HG03457 (cell line): Measurements from ENCODE around the gene HES7.

Source experiments
- ATAC-seq: cut with Tn5 transposase; IDR thresholded peaks from one replicate; pipeline ENCODE4 v1.9.1; 2021; ENCODE audit warnings: moderate number of reproducible peaks; ENCODE audit not compliant: unreplicated experiment

HES7 gene

DNA sequence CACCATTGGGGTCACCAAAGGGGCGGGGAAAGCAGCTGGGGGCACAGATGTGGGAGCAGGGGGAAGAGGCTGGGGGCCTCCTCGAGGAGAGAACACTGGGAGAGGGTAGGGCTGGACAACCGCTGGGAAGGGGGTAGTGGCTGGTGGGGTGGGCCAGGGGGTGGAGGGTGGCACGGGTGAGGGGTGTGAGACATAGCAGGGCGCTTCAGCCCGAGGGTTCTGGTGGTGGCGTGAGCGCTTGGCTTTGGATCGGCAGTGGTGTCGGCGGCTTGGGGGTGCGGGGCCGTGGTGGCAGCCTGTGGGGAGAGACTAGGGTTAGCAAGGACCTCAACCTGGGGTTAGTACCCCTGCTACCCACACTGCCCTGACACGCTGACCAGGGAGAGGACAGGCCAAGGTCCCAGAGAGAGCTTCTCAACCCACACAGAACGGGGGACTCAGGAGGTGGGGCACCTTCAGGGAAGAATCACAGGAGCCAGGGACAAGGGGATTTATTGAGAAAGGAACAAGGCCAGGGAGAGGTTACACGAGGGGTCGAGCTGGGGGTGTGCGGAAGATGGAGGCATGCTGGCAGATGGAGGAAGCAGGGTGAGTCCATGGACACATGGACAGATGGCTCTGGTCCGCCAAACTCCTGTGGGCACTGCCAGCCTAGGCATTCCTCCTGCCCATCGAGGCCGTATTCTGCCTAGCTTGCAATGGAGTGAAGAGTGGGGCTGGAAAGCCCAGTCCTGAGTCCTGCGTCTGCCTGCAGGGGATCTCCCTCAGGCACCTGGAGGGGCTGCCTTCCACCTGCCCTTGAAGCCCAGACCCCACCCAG is 19.9 kb upstream of the HES7 start:
- ATAC-seq: no peak

DNA sequence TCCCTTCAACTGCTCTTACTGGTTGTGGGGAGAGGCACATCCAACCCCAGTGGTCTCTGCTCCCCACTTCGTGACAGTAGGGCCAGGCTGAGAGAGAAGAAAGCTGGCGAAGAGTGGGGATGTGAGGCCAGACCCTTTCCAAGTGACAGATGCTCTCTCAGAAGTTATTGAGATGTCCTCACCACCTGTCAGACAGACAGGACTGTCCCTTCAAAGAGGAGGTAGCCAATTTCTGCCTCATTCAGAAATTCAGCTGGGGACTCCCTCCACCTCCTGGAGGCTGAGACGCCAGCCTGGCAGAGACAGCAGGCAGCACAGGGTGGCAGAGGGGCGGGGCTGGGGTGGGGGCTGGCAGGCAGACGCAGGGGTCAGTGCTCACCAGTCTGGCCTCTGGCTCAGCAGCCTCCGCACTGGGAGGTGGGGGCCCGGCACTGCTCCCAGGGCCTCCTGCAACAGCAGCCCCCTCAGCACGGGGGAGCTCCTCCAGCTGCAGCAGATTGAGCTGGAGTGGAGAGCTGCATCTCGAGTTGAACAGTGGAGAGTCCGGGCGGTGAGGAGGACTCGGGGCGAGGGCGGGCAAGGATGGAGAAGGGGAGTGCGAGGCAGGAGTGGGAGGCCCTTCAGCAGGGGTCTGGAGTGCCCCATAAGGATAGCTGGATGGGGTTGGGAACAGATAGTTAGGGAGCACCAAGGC is 19.1 kb upstream of the HES7 start:
- no peak for ATAC-seq

DNA sequence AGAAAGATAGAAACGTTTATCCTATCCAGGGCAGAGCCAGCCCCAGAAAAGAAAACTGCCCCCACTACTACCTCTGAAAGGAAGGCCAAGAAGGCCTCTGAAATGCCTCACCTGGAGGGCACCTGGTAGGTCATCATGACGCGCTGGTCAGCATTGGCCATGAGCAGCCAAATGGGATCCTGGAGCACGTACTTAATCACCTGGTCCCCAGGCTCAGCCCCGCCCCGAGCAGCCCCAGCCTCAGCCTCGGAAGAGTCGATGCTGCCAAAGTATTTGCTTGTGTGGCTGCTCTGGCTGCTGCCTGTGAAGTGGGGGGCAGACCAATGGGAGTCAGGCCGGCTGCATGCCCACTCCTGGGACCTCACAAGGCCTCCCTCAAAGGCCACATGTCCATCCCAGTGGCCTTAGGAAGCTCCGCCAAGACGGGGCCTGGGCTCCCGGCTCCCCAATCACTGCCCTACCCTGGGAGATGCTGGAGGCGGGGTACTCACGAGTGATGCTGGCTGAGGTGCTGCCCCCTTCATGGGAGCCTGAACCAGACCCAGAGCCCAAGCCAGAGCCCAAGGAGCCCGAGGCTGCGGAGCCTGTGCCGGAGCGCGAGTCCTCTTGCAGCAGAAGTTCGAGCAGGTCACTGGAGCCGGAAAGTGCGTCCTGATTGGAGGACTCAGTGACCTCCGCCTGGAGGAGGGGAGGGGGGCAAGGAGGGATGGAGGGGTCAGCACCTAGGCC is 18.4 kb upstream of the HES7 start:
- ATAC-seq: no peak

DNA sequence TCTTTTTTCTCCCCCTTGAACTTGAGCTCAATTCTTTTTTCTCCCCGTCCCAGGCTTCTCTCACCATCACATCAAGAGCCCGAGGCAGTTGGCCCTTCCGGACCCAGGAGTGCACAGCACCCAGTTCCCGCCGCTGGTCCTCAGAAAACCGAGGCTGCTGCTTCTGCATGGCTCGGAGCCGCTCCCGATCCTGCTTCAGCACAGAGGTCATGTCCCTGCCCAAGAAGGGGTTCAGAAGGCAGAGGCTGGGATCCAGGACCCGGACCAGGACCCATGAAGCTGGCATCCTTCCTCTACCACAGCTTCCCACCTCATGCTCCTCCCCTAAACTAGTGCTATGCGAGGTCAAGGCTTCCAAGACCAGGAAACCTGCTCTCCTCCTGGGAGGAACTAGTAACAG is 17.8 kb upstream of the HES7 start:
- ATAC-seq: no peak

DNA sequence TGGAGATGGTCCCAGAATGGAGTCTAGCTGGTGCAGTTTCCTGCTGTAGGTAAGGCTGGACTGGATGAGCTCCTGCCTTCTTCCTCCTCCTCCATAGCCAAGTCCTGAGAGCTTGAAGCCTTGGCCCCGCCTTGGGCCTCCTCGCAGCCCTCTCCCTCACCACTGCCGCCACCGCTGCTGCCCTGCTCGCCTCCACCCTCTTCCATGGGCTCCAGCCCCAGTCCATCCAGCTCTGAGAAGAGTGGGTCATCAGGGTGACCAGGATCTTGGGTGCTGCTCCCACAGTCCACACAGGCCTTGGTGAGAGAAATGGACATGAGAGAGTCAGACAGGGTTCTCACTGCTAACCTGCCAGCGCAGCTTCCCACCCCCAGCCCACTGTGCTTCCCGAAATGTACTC is 17.1 kb upstream of the HES7 start:
- ATAC-seq: no peak

DNA sequence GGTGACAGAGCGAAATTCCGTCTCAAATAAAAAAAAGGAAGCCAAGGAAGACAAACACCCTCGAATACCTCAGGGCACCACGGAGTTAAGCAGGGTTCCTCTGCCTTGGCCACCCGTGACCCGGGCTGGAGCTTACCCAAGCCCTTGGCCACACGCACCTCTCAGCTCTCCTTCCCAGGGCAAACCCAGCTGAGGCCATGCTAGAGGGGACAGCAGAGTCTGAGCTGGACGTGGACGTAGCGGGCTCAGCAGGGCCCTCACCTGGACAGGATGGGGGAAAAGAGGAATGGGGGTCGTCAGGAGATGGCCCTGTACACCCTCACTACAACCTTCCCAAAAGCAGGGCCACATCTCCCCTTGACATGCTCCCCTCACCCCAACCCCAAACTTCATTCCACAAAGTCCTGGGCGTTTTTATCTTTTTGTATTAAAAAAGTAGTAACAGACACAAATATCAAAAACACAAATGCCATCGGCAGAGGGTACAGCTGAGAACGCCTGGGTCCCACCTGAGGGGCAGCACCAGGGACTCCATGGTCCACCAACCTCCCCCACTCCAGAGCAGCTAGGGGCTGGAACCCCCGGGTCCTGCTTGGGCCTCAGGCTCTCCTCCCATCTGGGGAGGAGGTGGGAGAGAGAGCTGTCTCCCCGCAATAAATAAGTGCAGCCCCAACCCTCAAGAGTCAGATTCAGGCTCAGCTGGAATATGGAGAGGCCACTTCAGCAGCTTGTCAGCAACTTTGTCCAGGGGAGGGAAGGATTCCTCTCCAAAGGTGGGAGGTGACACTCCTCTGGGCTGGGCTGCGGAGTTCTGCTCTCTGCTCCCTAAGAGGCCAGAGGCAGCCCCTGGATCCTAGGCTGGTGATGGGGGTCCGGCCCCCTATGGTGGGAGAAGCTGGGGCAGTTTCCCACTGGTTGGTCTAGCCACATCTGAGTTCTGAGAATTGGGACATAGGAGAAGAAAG is 16.4 kb upstream of the HES7 start:
- ATAC-seq: no peak

DNA sequence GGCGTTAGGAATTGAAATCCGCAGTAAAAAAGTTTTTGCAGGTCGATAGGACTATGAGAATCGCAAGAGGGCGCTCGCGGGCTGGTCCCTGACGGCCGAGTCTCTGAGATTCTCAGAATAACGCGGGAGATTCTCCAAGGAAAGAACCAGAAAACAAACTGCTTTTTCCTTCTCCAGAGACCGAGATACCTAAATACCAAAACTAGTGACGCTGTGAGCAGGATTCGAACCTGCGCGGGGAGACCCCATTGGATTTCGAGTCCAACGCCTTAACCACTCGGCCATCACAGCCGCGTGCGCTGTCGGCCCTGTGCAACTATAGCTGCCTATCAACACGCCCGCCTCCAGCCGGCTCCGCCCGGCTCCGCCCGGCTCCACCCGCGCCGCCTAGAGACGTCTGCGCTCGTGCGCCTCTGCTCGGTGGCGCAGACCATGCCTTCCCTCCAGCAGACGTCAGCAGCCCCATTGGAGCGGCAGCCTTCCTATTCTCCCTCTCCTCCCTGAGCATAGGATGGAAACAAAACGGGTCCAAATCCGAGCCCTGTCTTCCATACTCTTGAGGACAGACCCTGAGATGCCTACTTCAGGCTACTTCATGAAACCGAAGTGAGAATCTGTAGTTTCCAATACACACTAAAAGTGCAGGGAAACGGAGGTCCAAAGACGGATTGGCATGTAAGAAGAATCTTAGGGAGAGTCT is 14.9 kb upstream of the HES7 start:
- ATAC-seq: peak; percentile 56

DNA sequence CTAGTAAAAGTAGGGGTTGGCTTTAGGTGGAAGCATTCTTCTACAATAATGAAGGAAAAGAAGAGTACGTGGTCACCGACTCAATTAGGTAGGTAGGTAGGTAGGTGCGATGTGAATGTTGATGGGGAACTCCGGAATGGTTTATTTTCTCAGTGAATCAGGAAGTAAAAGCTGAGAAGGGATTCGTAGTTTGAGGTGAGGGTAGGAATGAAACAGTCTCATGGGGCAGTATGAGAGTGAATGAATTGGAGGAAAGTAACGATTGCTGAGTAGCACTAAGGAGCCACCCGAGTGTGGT is 14.4 kb upstream of the HES7 start:
- no peak for ATAC-seq

DNA sequence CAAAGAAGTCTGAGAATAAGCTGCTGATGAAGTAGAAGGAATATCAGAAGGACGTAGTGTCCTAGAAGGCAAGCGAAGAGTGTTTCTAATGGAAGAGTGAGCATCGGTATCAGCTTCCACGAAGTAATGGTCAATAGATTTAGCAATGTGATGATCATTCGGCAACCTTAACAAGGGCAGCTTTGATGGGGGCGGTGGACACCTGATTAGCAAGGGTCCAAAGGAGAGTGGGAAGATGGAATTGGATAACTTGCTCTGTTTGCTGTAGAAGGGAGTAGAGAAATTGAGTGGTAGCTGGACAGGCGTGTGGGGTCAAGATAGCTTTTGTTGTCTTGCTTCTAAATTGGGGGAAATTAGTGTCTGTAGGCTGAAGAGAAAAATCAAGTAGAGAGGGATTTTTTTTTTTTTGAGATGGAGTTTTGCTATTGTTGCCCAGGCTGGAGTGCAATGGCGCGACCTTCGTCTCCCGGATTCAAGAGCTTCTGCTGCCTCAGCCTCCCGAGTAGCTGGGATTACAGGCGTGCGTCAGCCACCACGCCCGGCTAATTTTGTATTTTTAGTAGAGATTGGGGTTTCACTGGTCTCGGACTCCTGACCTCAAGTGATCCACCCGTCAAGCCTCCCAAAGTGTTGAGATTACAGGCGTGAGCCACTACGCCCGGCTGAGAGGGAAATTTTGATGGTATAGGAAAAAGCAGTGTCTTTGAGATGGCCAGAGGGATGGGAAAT is 13.9 kb upstream of the HES7 start:
- ATAC-seq: no peak

DNA sequence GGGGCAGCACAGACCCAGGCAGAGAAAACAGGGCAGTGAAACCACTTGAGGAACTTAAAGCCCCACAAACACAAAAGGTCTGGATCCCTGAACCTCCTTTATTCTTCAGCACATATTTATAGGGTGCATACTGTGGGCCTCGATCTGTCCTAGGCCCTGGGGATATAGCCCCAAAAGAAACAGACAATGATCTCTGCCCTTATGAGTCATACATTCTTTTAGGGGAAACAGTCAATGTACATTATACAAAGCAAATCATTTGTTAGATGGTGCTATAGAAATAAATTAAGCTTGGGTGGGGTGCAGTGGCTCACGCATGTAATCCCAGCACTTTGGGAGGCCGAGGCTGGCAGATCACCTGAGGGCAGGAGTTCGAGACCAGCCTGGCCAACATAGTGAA is 10.0 kb upstream of the HES7 start:
- ATAC-seq: no peak

DNA sequence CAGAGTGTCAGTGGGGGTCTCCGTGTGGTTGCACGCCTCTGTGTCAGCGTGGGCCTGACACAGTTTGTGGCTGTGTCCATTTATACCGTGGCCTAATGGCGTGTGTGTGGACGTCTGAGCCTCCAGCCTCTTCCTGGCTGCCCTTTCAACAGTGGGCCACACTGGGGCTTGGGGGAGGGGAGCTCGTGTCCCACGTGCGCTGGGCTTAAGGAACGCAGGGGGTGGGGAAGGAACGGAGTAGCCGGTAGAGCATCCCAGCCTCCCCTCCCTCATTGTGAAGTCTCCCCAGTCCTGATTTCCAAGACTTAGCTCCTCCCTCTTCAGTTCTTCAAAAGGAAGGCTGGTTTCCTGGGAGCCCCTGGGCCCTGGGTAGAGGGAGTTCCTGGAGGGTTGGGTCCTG is 9.5 kb upstream of the HES7 start:
- ATAC-seq: no peak

DNA sequence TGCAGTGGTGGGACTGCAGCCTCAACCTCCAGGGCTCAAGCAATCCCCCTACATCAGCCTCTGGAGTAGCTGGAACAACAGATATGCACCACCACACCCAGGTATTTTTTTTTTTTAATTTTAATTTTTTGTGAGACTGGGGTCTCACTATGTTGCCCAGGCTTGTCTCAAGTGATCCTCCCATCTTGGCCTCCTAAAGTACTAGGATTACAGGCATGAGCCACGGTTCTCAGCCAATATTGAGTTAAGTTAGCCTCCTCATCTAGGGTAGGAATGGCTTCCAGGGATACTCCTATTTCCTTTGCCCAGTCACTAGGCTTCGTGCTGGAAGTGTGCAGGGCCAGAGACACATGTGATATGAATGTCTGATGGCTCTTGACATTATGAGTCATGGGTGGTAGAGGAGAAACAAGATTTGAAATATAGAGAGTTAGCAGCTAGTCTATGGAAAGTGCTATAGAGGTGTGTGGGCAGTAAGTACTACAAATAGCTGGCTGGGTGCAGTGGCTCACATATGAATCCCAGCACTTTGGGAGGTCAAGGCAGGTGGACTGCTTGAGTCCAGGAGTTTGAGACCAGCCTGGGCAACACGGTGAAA is 8.0 kb upstream of the HES7 start:
- no peak for ATAC-seq

DNA sequence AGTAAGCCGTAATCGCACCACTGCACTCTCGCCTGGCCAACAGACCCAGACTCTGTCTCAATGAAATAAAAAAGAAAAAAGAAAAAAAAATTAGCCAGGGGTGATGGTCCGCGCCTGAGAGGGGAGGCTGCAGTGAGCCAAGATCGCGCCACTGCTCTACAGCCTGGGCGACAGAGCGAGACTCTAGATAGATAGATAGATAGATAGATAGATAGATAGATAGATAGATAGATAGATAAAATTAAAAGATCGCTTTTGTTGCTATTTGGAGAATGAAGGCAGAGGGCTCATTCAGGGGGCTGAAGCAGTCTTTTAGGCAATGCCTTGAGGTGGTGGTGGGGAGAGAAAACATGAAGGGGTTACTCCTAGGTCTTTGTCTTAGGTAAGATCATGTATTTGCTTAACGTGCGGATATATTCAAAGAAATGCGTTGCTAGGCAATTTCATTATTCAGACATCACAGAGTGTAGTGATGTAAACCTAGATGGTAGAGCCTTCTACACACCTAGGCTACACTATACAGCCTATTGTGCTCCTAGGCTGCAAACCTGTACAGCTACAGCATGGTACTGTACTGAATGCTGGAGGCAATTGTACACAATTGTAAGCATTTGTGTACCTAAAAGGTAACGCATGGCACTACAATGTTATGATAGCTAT is 4.3 kb upstream of the HES7 start:
- no peak for ATAC-seq

DNA sequence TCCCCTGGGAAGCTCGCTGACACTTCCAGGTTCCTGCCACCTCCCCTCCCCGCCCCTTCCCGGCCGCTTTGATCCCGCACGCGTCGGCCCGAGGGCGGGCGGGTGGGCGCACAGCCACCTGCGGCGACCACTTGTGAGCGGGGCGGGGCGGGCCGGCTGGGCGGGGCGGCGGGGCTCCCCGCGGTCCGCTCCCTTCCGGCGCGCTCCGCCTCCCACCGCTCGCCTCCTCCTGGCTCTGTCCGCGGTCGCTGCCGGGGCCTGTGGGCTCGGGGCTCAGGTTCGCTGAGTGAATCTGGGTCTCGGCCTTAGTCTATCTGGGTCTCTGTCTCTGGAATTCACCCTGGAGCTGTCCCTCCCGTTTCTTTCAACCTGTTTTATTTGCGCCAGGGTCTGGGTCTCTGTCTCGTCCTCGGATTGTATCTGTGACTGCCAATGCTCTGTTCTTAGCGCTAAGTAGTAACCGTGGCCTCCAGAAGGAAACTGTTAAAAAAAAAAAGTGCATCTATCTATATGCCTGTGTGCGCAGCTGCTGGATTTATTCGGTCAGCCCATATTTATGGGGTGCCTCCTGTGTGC is 2.7 kb upstream of the HES7 start:
- no peak for ATAC-seq

DNA sequence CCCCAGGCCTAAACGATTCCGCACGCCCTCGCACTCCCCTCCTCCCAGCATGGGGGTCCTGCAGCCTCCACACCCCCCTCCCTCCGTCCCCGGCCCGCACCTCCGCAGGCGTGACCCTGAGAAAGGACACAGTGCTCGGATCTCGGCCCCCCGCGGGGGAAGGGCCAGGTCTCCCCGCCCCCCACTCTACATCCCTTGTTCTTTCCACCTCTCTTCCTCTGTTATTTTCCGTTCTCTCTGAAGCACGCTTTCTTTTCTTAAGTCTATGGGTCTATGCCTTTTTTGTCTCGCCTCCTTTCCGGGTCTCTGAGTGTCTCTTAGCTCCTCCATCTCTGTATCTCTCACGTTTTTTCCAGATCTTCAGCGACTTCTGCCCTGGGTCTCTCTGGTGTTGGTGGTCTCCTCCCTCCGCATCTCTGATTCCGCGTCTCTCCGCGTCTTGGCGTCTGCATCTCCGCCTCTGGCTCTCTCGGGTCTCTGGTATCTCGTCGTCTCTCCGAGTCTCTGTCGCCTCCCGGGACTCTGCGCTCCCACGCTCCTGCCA is 2.1 kb upstream of the HES7 start:
- ATAC-seq: no peak

DNA sequence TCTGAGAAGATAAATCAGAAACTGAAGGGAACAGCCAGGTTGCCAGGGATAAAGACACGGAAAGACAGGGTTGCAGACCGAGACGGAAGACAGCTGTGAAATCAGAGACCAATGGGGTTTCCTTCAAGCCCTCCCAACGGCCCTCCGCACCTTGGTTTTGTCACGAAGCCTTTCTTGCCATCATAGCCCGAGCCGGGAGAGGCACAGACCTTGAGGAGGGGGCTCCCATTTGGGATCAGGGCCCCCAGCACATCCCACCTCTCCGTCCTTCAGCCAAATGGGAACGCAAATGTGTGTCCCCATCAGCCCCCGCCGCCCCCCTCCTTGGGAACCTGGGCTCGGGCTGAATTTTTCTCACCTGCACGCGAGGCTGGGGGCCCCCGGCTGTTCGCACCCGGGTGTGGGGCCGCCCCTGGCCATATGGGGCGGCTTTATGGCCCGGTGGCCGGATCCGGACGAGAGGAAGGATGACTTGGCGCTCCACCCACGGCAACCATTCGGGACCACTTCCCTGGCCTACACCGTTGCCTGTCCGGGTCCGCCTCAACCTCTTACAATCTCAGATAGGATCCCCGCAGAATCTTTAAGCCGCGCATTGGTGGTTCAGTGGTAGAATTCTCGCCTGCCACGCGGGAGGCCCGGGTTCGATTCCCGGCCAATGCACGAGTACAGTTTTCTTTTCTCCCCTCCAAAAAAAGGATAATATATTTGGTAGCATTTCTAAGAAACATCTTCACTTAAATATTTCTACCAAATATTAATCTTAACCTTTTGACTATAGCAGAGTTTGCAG is 1.4 kb upstream of the HES7 start:
- ATAC-seq: no peak

DNA sequence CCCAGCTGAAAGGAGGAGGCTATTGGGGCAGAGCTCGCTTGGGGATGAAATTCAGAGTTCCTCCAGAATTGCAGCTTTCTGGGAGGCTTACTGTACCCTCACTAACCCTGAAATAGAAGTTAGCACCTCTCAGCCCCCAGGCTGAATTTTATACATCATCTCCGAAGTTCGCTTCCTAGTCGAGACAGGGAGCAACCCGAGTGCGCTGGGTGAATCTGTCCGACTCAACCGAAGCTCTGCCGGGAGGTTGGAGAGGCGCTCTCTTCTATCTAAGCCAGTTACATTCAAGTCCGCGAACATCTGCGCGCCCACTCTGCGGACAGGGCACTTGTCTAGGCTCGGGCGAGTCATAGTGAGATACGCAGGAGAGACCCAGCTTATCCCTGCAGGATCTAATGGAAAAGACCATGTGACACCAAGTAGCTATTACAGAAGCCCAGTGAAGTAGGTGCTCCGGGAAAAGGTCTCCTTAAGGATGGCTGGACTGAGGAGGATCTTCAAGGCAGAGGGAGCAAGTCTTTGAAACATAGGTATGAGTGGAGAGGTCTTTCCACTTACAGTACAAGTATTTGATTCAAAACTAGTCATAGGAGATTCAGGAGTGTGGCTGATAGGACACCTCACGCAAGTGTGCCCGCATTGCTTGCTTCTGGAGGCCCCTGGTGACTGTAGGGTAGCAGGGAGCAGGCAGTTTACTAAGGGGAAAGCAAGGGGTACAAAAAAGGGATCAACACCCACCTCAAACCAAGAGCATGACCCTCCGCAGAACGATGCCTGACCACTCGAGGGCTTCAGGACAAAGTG is 646 bp upstream of the HES7 start:
- no peak for ATAC-seq
